D721Med (cell line): ENCODE measurements around the gene PILRB.

Experiments used
- DNase-seq: peaks from one replicate; pipeline ENCODE4 v3.0.0; 2011; ENCODE audit warnings: low spot score; ENCODE audit not compliant: insufficient read length
- FAIRE-seq: peaks from 2 replicates; lab custom pipeline; 2011; peaks lifted over from hg19 to GRCh38; lab: Jason Lieb, UNC
- TF ChIP-seq, protein P1 (sequence below): IDR thresholded peaks from 2 replicates; pipeline ENCODE4 v1.5.1; 2012; ENCODE audit warnings: mild to moderate bottlenecking, control low read depth; ENCODE audit not compliant: insufficient read depth; ENCODE audit errors: missing control alignments

PILRB gene

DNA sequence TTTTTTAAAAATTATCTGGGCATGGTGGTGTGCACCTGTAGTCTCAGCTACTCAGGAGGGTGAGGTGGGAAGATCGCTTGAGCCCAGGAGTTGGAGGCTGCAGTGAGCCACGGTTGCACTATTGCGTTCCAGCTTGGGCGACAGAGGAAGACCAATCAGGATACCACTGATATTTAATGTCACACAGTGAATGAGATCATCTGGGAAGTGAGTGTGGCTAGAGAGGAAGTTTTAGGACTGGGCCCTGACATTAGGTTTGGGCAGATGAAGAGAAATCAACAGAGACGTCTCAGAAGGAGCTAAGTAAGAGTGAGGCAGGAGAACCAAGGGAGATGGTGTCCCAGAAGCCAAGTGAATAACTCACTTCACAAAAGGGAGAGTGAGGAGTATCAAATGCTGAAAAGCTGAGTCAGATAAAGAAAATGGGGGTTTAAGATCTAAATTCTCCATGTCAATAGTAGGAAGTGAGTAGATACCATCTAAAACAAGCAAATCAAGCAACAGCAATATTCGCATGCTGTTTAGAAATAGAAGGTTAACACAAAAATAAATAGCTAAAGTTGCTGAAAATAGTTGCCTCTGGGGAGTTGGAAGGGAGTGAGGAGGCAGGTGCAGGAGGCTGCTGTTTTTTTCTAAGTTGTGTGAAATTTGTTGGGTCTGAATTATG lies 26.8 kb downstream of the PILRB start:
- TF ChIP-seq, protein P1, sequence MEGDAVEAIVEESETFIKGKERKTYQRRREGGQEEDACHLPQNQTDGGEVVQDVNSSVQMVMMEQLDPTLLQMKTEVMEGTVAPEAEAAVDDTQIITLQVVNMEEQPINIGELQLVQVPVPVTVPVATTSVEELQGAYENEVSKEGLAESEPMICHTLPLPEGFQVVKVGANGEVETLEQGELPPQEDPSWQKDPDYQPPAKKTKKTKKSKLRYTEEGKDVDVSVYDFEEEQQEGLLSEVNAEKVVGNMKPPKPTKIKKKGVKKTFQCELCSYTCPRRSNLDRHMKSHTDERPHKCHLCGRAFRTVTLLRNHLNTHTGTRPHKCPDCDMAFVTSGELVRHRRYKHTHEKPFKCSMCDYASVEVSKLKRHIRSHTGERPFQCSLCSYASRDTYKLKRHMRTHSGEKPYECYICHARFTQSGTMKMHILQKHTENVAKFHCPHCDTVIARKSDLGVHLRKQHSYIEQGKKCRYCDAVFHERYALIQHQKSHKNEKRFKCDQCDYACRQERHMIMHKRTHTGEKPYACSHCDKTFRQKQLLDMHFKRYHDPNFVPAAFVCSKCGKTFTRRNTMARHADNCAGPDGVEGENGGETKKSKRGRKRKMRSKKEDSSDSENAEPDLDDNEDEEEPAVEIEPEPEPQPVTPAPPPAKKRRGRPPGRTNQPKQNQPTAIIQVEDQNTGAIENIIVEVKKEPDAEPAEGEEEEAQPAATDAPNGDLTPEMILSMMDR = no peak
- DNase-seq = no peak
- FAIRE-seq = no peak

DNA sequence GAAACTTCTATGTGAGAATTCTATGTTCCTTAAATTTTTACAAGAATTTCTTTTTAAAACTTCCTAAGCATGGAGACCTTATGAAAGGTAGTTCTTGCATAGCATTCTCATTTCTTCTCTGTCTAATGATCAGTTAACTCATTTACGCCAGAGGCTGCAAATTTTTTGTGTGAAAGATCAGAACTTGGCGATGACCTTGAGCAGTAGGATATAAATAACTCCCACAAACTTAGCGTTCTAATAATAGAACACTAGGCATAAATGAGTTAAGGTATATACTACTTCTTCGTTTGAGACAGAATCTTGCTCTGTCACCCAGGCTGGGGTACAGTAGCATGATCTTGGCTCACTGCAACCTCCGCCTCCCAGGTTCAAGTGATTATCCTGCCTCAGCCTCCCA lies 29.0 kb downstream of the PILRB start:
- no peak for FAIRE-seq
- TF ChIP-seq, protein P1 = no peak
- DNase-seq = no peak

DNA sequence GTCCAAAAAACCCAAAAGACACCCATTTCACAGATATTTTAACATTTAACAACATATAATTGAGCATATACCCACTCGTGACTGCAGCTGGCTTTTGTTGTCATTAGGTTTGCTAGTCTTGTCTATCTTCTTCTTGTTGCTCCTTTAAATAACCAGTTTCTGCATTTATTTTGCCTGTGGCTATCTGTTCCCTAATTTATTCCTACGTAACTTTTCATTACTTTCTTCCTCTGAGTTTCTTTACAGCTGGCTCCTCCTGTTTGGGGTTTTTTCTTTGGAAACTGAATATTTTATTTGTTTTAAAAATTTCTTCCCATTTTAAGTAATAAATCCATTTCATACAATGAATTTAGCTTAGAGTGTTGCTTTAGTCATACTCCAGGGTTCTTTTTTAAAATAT lies 29.8 kb downstream of the PILRB start:
- no peak for FAIRE-seq
- no peak for DNase-seq
- TF ChIP-seq, protein P1 = no peak

DNA sequence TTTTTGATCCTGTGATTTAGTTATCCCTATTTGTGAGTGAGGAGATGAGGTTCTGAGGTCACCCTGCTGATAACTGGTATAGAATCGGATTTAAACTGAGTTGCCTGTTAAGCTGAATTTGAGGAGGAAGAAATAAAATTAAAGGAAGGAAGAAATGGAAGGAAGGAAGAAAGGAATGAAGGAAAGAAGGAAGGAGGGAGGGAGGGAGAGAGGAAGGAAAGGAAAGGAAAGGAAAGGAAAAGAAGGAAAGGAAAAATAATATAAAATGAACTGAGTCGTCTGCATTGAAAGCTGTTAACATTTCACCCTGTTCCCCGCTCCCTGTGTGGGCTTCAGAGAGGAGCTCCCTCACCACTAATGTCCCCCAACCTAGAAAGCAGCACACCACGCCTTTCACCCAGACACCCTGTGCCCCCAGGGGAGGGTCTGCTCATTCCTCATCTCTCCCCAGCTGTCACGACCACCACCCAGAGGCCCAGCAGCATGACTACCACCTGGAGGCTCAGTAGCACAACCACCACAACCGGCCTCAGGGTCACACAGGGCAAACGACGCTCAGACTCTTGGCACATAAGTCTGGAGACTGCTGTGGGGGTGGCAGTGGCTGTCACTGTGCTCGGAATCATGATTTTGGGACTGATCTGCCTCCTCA lies 31.6 kb downstream of the PILRB start:
- TF ChIP-seq, protein P1 = no peak
- DNase-seq (no peak), FAIRE-seq (no peak)

DNA sequence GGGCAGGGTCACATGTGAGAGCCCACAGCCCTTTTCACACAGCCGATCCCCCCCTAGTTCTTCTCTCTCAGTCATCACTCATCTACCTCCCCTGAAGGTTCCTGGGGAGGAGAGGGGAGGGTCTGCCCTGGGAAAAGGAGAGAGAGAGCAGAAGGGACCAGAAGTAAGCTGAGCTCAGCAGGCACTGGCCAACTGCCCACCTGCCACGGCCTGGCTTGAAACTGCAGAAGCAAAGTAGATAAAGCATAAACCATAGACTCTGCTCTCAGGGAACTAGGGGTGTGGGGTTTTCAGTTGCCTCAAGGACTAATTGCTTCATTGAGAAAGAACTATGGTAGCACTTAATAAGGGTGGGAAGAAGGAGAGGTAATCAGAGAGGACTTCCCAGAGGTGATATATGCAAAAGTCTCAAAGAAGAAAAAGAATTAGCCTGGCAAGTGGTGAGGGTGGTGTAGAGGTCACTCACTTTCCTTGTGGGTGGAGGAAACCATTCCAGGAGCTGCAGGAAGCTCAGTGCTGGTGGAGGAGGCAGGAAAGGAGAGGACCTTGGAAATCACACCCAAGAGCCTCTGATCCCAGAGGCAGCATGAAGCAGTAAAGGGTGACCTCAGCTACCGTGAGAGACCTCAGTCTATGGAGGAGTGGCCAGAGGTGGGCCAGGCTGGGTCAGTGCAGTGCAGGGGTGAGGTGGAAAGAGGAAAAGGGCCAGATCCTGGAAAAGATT lies 32.5 kb downstream of the PILRB start:
- TF ChIP-seq, protein P1 = no peak
- FAIRE-seq = no peak
- DNase-seq = no peak

DNA sequence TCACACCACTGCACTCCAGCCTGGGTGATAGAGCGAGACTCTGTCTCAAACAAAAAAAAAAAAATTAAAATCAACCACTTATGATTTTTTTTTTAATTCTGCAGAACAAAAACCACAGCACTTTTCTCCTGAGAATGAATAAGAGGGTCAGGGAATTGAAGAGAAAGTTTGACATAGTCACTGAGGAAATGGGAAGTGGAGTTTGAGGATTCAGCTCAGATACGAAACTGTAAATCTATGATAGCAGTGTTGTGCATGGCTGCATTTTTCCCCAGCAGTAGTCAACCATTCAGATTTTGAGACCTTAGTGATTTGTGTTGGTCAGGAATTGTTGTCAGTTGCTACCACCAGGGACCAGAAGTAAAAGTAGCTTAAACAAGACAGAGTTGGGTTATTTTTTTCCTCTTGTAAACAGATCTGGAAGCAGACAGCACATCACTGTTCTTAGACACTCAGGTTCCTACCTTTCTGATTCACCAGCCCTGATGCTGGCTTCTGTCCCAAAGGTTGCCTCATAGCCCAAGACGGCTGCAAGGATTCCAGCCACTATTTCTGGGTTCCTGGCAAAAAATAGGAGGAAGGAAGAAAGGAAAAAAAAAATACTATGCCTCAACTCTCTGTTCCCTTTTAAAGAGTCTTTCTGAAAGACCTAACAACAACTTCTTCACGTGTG lies 35.5 kb downstream of the PILRB start:
- DNase-seq (no peak), FAIRE-seq (no peak)
- TF ChIP-seq, protein P1 = no peak
